ENCODE data around the gene PON3.

Gene PON3

DNA sequence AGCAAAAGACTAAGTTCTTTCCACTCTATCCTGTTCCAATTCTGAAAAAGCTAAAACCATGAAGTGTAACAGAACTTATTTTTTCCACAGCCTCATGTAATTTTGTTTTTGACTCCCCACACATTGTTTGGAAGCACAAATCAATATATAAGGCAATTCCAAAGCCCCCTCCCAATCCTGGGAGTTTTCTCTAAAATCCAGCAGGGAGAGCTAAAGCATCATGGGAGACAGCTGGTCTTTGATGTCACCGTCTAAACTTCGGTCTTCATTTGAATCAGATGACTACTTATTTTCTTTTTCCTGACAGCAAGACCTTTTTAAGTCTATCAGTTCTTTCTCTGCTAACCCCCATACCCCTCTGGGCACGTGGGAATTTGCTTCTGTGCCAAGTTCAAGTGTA is 38.6 kb downstream of the PON3 start (continued):
- TF ChIP-seq, protein P1, sequence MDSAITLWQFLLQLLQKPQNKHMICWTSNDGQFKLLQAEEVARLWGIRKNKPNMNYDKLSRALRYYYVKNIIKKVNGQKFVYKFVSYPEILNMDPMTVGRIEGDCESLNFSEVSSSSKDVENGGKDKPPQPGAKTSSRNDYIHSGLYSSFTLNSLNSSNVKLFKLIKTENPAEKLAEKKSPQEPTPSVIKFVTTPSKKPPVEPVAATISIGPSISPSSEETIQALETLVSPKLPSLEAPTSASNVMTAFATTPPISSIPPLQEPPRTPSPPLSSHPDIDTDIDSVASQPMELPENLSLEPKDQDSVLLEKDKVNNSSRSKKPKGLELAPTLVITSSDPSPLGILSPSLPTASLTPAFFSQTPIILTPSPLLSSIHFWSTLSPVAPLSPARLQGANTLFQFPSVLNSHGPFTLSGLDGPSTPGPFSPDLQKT (IDR thresholded peaks at IDR 0.05; ENCODE audit: borderline replicate concordance, low read depth, low read length) = no peak
- no peak for TF ChIP-seq ZNF837 (tag by site-specific recombination; IDR thresholded peaks at IDR 0.05)
- no peak for TF ChIP-seq ZNF121 (tag by site-specific recombination; IDR thresholded peaks at IDR 0.05)
- no peak for TF ChIP-seq ZNF394 (tag by site-specific recombination; IDR thresholded peaks at IDR 0.05; ENCODE audit: borderline replicate concordance)

GRCh38 chr7:95342642-95343307 is 53.4 kb downstream of the PON3 start:
- Histone ChIP-seq H3K27ac (ENCODE audit: extremely low read depth, low read depth, low read length) (no peak overlapping the region), H3K36me3 (ENCODE audit: control insufficient read depth in 2 of 2, insufficient read depth in 1 of 2, low read length in 2 of 2) (no peaks in the 10 kb centered on the region), H3K9me3 (ENCODE audit: control insufficient read depth, insufficient read depth, low read depth, low read length) (no peaks in the 10 kb centered on the region), H3K4me3 (ENCODE audit: low read depth, low read length) (no peak overlapping the region), H3K4me1 (ENCODE audit: control insufficient read depth, insufficient read depth, low read length) (no peaks in the 10 kb centered on the region)
- ChIA-PET CTCF (interaction anchor here (0.6 kb wide), 1 partner anchor 127 kb away, joined by 3 read pairs; no protein-coding TSS in a partner anchor), POLR2A (no interaction called here)
- no peak for TF ChIP-seq ZNF416 (tag by site-specific recombination; IDR thresholded peaks at IDR 0.05)
- no peak for TF ChIP-seq HOXD13 (CRISPR knock-in tag; IDR thresholded peaks at IDR 0.05; ENCODE audit: borderline replicate concordance)
- no peak for TF ChIP-seq ZBTB20 (tag by site-specific recombination; IDR thresholded peaks at IDR 0.05)
- no peak for TF ChIP-seq ZNF221 (tag by site-specific recombination; IDR thresholded peaks at IDR 0.05; ENCODE audit: borderline replicate concordance)
- TF ChIP-seq ZNF837 (tag by site-specific recombination; IDR thresholded peaks at IDR 0.05) = no peak
- TF ChIP-seq, protein P2, sequence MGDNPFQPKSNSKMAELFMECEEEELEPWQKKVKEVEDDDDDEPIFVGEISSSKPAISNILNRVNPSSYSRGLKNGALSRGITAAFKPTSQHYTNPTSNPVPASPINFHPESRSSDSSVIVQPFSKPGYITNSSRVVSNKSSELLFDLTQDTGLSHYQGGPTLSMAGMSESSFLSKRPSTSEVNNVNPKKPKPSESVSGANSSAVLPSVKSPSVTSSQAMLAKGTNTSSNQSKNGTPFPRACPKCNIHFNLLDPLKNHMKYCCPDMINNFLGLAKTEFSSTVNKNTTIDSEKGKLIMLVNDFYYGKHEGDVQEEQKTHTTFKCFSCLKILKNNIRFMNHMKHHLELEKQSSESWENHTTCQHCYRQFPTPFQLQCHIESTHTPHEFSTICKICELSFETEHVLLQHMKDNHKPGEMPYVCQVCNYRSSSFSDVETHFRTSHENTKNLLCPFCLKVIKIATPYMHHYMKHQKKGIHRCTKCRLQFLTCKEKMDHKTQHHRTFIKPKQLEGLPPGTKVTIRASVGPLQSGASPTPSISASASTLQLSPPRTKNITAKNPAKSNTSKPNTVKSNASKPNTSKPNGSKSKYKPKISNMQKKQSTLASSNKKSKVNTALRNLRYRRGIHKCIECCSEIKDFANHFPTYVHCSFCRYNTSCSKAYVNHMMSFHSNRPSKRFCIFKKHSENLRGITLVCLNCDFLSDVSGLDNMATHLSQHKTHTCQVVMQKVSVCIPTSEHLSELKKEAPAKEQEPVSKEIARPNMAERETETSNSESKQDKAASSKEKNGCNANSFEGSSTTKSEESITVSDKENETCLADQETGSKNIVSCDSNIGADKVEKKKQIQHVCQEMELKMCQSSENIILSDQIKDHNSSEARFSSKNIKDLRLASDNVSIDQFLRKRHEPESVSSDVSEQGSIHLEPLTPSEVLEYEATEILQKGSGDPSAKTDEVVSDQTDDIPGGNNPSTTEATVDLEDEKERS (tag by site-specific recombination; IDR thresholded peaks at IDR 0.05) = no peak
- TF ChIP-seq, protein P3, sequence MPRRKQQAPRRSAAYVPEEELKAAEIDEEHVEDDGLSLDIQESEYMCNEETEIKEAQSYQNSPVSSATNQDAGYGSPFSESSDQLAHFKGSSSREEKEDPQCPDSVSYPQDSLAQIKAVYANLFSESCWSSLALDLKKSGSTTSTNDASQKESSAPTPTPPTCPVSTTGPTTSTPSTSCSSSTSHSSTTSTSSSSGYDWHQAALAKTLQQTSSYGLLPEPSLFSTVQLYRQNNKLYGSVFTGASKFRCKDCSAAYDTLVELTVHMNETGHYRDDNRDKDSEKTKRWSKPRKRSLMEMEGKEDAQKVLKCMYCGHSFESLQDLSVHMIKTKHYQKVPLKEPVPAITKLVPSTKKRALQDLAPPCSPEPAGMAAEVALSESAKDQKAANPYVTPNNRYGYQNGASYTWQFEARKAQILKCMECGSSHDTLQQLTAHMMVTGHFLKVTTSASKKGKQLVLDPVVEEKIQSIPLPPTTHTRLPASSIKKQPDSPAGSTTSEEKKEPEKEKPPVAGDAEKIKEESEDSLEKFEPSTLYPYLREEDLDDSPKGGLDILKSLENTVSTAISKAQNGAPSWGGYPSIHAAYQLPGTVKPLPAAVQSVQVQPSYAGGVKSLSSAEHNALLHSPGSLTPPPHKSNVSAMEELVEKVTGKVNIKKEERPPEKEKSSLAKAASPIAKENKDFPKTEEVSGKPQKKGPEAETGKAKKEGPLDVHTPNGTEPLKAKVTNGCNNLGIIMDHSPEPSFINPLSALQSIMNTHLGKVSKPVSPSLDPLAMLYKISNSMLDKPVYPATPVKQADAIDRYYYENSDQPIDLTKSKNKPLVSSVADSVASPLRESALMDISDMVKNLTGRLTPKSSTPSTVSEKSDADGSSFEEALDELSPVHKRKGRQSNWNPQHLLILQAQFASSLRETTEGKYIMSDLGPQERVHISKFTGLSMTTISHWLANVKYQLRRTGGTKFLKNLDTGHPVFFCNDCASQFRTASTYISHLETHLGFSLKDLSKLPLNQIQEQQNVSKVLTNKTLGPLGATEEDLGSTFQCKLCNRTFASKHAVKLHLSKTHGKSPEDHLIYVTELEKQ (tag by site-specific recombination; IDR thresholded peaks at IDR 0.05; ENCODE audit: borderline replicate concordance) = no peak
- no peak for TF ChIP-seq HOXA7 (CRISPR knock-in tag; IDR thresholded peaks at IDR 0.05; ENCODE audit: borderline replicate concordance)
- TF ChIP-seq SETDB1 (IDR thresholded peaks at IDR 0.05; ENCODE audit: insufficient read length, low read length) = no peak
- TF ChIP-seq, protein P4, sequence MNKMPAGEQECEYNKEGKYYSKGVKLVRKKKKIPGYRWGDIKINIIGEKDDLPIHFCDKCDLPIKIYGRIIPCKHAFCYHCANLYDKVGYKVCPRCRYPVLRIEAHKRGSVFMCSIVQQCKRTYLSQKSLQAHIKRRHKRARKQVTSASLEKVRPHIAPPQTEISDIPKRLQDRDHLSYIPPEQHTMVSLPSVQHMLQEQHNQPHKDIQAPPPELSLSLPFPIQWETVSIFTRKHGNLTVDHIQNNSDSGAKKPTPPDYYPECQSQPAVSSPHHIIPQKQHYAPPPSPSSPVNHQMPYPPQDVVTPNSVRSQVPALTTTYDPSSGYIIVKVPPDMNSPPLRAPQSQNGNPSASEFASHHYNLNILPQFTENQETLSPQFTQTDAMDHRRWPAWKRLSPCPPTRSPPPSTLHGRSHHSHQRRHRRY (tag by site-specific recombination; IDR thresholded peaks at IDR 0.05) = no peak
- no peak for TF ChIP-seq ZNF37A (tag by site-specific recombination; IDR thresholded peaks at IDR 0.05)
- no peak for TF ChIP-seq INSM2 (tag by site-specific recombination; IDR thresholded peaks at IDR 0.05)
- TF ChIP-seq ZNF324 (tag by site-specific recombination; IDR thresholded peaks at IDR 0.05) = no peak
- TF ChIP-seq ZNF561 (tag by site-specific recombination; IDR thresholded peaks at IDR 0.05; ENCODE audit: borderline replicate concordance) = no peak
- TF ChIP-seq, protein P5, sequence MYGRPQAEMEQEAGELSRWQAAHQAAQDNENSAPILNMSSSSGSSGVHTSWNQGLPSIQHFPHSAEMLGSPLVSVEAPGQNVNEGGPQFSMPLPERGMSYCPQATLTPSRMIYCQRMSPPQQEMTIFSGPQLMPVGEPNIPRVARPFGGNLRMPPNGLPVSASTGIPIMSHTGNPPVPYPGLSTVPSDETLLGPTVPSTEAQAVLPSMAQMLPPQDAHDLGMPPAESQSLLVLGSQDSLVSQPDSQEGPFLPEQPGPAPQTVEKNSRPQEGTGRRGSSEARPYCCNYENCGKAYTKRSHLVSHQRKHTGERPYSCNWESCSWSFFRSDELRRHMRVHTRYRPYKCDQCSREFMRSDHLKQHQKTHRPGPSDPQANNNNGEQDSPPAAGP (tag by site-specific recombination; IDR thresholded peaks at IDR 0.05) = no peak
- no peak for TF ChIP-seq ZNF530 (tag by site-specific recombination; IDR thresholded peaks at IDR 0.05; ENCODE audit: low read depth)

Measured in HEK293 (cell line).